HT-29 (cell line): ENCODE data around the gene TMEM59L. TPM values are rescaled to one million over a fixed set of nuclear protein-coding genes. Genes with fewer than 3 reads are reported as not detected.

ENCODE experiments used
- small RNA-seq: library from RNA; depleted of rRNA; stranded (forward); fragments of <200 nt; gene quantifications from one replicate; pipeline ENCODE3, GENCODE V24; 2014
- total RNA-seq: library from RNA; depleted of rRNA; stranded (reverse); fragments of >200 nt; shearing (Covaris generic); gene quantifications from 2 replicates; pipeline ENCODE4 v1.2.3, GENCODE V29; 2014; rRNA removed

Gene TMEM59L
- total RNA-seq, 1 experiment from 2014 or later = not detected

Small RNAs within 50 kb of the gene (small RNA-seq; reads per million reads assigned to genes)
- gene RN7SL155P = not detected

Other genes with a start within 250 kb of the TMEM59L start
- 529 and 584 TPM in 2 replicates for gene GDF15, start 226.7 kb upstream of the TMEM59L start, total RNA-seq
- gene LRRC25, start 215.2 kb upstream of the TMEM59L start, total RNA-seq = not detected in 2 replicates
- 78.0 and 87.1 TPM in 2 replicates for gene SSBP4, start 193.5 kb upstream of the TMEM59L start, total RNA-seq
- gene ISYNA1, start 174.7 kb upstream of the TMEM59L start, total RNA-seq = 5.3 and 14.9 TPM in 2 replicates
- 16.0 and 20.7 TPM in 2 replicates for gene ELL, start 90.8 kb upstream of the TMEM59L start, total RNA-seq
- gene FKBP8, start 69.3 kb upstream of the TMEM59L start, total RNA-seq = 257 and 277 TPM in 2 replicates
- gene KXD1, start 55.0 kb upstream of the TMEM59L start, total RNA-seq = 109 and 126 TPM in 2 replicates
- gene UBA52, start 41.0 kb upstream of the TMEM59L start, total RNA-seq = 660 TPM in 2 replicates
- gene REX1BD, start 24.1 kb upstream of the TMEM59L start, total RNA-seq = 125 and 132 TPM in 2 replicates
- 0.16 TPM in 1 of 2 replicates, not detected in the other for gene CRLF1, start 6.1 kb upstream of the TMEM59L start, total RNA-seq
- gene KLHL26, start 24.2 kb downstream of the TMEM59L start, total RNA-seq = 4.5 and 5.9 TPM in 2 replicates
- gene CRTC1, start 70.8 kb downstream of the TMEM59L start, total RNA-seq = 4.1 and 4.7 TPM in 2 replicates
- gene COMP, start 178.4 kb downstream of the TMEM59L start, total RNA-seq = not detected in 2 replicates
- gene UPF1, start 219.1 kb downstream of the TMEM59L start, total RNA-seq = 73.7 and 79.5 TPM in 2 replicates